ENCODE measurements around the gene PRKCH.
A peak's percentile ranks its signal among the peaks of the same experiment; 100 is the strongest.

PRKCH gene

DNA sequence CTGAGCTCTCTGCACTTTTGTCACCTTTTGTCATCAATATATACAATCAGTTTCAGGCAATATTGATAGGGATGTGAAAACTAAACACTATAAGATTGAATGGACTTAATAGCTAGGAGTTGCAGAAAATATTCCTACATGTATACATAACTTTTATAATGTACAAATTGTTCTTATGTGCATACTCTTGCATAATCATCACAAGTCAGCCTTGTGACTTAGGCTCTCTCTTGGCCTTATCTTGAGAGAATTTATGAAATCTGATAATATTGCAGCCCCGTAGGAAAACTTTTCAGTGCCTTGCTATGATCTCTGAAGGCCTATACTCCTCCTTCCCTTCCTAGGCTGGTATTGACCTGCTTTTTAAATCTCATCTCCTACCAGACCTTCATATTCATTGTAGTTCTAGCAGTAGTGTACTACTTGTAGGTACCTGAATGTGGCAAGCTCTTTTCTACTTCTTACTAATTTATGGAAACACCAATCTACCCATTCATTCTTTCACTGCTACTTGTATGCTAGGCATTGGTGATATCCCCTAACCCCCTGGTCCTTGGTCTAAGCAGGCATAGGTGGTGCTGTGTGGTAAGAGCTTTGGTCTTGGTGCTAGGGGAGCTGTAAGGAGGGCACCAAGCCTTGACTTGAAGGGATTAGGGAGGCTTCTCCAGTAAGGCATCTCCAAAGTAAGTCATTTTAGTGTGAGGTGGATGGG is 100.0 kb downstream of the PRKCH start:
- CTCF ChIA-PET = interaction anchor here (1.0 to 1.2 kb wide), 3 partner anchors 35 to 136 kb away, joined by 3 read pairs; no protein-coding TSS in a partner anchor
- Mint-ChIP-seq H3K4me3 (no peak overlapping the region), H3K4me1 (peaks cover 30% of the 10 kb centered on the region), H3K9me3 (peaks cover 20% of the 10 kb centered on the region), H3K36me3 (peaks cover 69% of the 10 kb centered on the region), H3K27me3 (no peaks in the 10 kb centered on the region), H3K27ac (peak overlapping the region; percentile 8)
- DNase-seq = no peak

DNA sequence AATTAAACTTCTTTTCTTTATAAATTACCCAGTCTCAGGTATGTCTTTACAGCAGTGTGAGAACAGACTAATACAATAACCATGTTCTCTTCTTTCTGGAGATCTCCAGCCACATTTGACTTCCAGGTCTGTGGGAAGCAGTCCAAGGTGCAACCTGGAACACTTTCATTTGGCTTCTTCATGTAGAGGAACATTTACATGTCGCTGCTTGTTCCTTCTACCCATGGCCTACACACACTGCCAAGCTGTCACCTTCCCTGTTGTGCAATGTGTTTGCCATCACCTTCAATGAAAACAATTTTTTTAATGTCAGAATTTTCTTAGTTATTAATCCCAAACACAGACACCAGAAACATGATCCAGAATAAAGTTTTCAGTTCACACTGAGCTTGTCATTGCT is 104.7 kb downstream of the PRKCH start:
- H3K27ac Mint-ChIP-seq = no peak overlapping the region
- peaks cover 62% of the 10 kb centered on the region for H3K36me3 Mint-ChIP-seq
- H3K9me3 Mint-ChIP-seq = peaks cover 21% of the 10 kb centered on the region
- DNase-seq = no peak
- CTCF ChIA-PET = no interaction called here
- H3K27me3 Mint-ChIP-seq = no peaks in the 10 kb centered on the region
- peaks cover 70% of the 10 kb centered on the region for H3K4me1 Mint-ChIP-seq
- no peak overlapping the region for H3K4me3 Mint-ChIP-seq

DNA sequence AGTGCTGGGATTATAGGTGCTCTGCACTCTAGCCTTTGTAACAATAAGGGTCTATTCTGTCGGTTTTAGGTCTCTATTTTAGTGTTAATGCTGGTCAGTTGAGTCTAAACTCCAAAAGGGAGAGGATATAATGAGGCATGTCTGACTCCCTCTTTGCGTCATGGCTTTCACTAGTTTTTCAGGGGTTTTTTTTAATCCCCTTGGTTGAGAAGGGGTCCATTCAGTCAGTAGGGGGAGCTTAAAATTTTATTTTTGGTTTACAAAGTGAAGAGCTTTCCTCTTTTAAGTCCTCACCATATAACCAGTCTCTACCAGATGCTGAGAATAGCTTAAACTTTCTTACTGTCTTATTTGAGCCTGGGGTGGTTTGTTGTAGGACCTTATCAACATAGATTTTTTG is 106.9 kb downstream of the PRKCH start:
- Mint-ChIP-seq H3K27ac (no peak overlapping the region), H3K9me3 (peaks cover 20% of the 10 kb centered on the region), H3K27me3 (no peaks in the 10 kb centered on the region), H3K4me3 (no peak overlapping the region), H3K4me1 (peaks cover 81% of the 10 kb centered on the region), H3K36me3 (peaks cover 55% of the 10 kb centered on the region)
- CTCF ChIA-PET = interaction anchor here (1.1 to 1.3 kb wide), 2 partner anchors 9 to 10 kb away, joined by 3 to 5 read pairs; no protein-coding TSS in a partner anchor
- DNase-seq = no peak

DNA sequence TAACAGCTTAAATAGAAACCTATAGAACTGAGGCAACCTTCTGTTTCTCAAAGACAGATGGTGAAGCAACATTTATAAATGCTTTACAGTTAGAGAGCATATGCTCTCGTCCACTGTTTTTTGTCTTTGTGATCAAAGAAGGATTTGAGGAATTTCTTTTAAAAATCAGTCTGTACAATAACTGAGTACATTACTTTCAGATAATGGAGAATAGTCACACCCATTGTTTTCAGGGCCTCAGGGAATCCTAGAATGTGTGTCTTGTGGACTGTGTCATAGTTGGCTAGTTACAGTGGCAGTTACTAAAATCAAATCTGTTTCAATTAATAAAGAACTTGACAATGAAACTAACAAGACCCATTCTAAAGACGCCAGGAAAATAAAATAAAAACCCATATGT is 107.9 kb downstream of the PRKCH start:
- Mint-ChIP-seq H3K36me3 (peaks cover 54% of the 10 kb centered on the region), H3K4me3 (no peak overlapping the region), H3K9me3 (peaks cover 14% of the 10 kb centered on the region), H3K4me1 (peaks cover 84% of the 10 kb centered on the region), H3K27ac (no peak overlapping the region), H3K27me3 (no peaks in the 10 kb centered on the region)
- no peak for DNase-seq
- CTCF ChIA-PET = no interaction called here

DNA sequence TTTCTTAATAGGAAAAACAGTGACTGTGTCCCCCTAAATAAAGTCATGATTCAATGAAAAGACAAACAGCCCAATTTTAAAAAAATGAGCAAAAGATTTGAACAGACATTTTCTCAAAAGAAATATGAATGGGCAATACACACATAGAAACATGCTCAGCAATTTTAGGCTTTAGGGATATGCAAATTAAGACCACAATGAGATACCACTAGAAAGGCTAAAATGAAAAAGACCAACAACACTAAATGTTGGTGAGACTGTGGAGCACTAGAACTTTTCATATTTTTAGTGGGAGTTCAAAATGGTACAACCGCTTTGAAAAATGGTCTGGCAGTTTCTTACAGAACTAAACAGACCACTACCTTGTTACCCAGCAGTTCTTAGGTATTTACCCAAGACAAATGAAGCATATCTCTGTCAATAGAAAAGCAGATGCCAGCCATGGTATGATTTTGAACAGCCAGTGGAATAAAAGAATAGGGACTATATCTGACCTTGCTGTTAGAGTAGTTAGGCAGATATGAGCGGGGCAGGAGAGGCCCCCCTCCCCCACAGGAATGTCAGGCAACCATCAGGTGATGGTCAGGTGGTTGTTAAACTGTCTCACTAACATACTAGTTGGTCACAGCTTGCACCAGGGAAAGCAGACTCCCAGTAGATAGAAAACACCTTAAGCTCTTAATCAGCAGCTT is 108.8 kb downstream of the PRKCH start:
- Mint-ChIP-seq H3K4me1 (peaks cover 88% of the 10 kb centered on the region), H3K27me3 (no peaks in the 10 kb centered on the region), H3K9me3 (peaks cover 9% of the 10 kb centered on the region), H3K27ac (no peak overlapping the region), H3K4me3 (no peak overlapping the region), H3K36me3 (peaks cover 53% of the 10 kb centered on the region)
- CTCF ChIA-PET = no interaction called here
- no peak for DNase-seq

DNA sequence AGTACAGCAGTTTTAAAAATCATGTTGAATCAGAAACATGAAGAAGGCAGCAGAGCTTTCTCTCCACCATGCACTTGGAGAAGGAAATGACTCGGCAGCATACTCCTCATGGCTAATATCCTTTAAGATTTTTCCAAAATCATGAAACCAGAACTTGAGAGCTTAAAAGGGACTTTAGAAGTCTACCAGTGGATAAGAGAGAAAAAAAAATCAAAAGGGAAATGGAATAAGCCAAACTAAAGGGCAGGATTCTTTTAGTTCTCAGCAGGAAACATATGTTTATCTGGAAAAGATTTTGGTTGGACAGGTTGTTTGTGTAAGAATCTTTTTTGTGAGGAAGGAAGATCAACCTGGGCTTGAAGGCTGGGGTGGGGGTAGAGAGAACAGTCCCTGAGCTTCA is 111.8 kb downstream of the PRKCH start:
- no peaks in the 10 kb centered on the region for H3K27me3 Mint-ChIP-seq
- CTCF ChIA-PET = interaction anchor here (0.7 to 1.6 kb wide), 4 partner anchors 13 to 57 kb away, joined by 3 to 4 read pairs (median 3); no protein-coding TSS in a partner anchor
- no peaks in the 10 kb centered on the region for H3K9me3 Mint-ChIP-seq
- peaks cover 91% of the 10 kb centered on the region for H3K4me1 Mint-ChIP-seq
- H3K36me3 Mint-ChIP-seq = peaks cover 54% of the 10 kb centered on the region
- no peak for DNase-seq
- H3K27ac Mint-ChIP-seq = peak overlapping the region; percentile 81
- H3K4me3 Mint-ChIP-seq = peak overlapping the region; percentile 19

DNA sequence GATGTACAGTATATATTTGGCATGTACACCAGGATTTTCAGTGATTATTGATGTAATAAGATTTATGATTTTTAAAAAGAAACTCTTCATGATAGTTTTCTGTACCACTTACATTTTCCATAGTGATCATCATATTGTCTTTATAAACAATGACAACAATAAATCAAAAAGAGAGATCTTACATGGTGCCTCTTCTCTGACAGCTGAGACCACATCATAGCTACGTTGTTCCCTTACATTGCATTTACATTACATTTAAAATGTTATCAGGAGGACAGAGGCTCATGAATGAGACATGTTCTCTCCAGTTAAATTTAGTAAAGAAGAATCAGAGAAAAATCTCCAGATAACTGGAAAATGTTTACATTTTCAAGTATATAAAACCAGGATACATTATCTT is 112.4 kb downstream of the PRKCH start:
- H3K27me3 Mint-ChIP-seq = no peaks in the 10 kb centered on the region
- CTCF ChIA-PET = interaction anchor here (0.7 to 1.6 kb wide), 3 partner anchors 14 to 57 kb away, joined by 3 to 4 read pairs (median 4); no protein-coding TSS in a partner anchor
- H3K4me1 Mint-ChIP-seq = peaks cover 91% of the 10 kb centered on the region
- H3K9me3 Mint-ChIP-seq = no peaks in the 10 kb centered on the region
- H3K27ac Mint-ChIP-seq = no peak overlapping the region
- peaks cover 56% of the 10 kb centered on the region for H3K36me3 Mint-ChIP-seq
- H3K4me3 Mint-ChIP-seq = no peak overlapping the region
- DNase-seq = no peak

DNA sequence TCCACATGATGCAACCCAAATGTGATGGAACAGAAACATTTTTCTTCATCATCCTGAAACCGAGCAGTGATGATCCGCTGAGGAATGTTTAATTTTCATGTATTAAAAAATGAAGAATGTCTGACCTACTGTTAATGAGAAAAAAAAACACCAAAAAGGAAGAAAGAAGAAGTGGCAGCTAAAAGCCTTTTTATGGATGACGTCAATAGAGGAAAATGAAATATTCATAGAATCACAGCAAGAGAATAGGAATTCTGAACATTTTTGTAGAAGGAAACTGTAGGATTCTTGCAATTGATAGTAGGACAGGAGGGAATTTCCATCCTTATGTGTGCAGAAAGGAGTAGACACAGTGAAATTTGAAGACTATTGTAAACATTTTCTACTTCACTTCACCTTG is 112.9 kb downstream of the PRKCH start:
- H3K36me3 Mint-ChIP-seq = peaks cover 54% of the 10 kb centered on the region
- no peak overlapping the region for H3K4me3 Mint-ChIP-seq
- CTCF ChIA-PET = interaction anchor here (0.7 to 1.6 kb wide), 2 partner anchors 15 to 44 kb away, joined by 3 to 4 read pairs; no protein-coding TSS in a partner anchor
- no peak overlapping the region for H3K27ac Mint-ChIP-seq
- no peak for DNase-seq
- H3K4me1 Mint-ChIP-seq = peaks cover 91% of the 10 kb centered on the region
- H3K27me3 Mint-ChIP-seq = no peaks in the 10 kb centered on the region
- no peaks in the 10 kb centered on the region for H3K9me3 Mint-ChIP-seq

DNA sequence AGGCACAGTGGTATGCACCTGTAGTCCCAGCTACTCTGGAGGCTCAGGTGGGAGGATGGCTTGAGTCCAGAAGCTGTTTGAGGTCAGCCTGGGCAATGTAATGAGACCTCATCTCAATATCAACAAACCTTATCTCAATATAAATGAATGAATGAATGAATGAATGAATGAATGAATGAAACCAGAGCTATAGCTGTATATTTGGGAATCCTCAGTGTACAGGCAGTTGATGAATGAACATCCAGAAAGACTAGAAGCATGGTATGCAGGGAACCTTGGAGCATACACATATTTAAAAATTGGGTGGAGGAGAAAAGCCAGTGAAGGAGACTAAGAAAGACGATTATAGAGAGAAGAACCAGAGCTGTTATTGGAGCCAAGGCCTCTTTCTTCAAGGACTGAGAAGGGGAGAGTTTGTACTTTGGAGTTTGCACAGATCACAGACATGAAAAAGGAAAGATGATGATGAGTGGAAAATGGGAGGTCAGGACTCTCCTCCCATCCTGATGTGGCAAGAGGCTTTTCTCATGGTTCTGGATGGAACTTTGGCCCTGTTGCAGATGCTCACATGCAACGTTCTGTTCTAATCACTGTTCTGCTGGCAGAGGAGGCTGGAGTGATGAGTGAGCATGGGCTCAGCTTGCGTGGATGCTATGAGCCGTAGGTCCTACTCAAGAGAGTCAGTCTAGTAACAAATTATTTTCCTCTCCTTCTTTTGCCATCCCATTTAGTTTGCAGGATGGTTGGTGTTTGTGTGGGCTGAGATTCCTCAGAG is 114.4 kb downstream of the PRKCH start:
- no peak for DNase-seq
- Mint-ChIP-seq H3K4me3 (no peak overlapping the region), H3K9me3 (no peaks in the 10 kb centered on the region), H3K36me3 (peaks cover 52% of the 10 kb centered on the region), H3K4me1 (peaks cover 92% of the 10 kb centered on the region), H3K27me3 (no peaks in the 10 kb centered on the region), H3K27ac (peak overlapping the region; percentile 1)
- CTCF ChIA-PET = no interaction called here

DNA sequence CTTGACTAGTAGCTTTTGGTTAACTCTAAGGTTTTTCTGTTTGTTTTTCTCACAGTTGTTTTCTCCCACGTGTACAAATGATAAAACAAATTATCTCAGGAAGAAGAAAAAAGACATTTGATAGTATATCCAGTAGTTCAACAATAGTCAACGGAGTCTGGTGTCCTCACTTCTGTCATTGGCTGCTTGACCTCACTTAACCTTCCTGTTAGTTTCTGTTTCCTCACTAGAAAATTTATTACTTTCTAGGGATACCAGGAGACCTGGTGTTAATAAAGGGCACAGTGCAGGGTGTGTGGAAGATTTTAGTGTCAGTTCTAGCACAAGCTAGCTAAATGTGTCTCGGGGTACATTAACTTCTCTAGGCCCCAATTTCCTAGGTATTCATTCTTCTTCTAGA is 116.0 kb downstream of the PRKCH start:
- Mint-ChIP-seq H3K9me3 (no peaks in the 10 kb centered on the region), H3K36me3 (peaks cover 52% of the 10 kb centered on the region), H3K4me3 (peak overlapping the region; percentile 16), H3K4me1 (peaks cover 93% of the 10 kb centered on the region), H3K27ac (peak overlapping the region; percentile 86), H3K27me3 (no peaks in the 10 kb centered on the region)
- CTCF ChIA-PET = interaction anchor here (1.3 kb wide), 1 partner anchor 10 kb away, joined by 3 read pairs; no protein-coding TSS in a partner anchor
- DNase-seq = no peak

DNA sequence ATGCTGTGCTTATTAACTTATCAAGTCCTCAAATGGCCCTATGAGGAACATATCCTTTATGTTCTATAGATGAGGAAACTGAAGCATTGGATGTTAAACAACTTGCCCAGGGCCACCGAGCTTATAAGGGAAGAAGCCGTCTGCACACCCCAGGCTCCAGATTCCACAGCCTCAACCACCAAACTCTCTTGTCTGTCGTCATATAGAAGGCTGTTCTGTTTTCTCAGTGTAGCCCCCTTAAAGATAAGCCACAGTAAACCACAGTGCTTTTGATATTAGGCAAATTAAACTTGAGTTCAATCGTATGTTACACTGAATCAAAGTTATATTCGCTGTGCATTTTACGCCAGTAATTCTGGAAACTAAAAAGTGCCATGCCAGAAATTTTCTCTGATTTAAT is 116.7 kb downstream of the PRKCH start:
- no peak overlapping the region for H3K4me3 Mint-ChIP-seq
- no peaks in the 10 kb centered on the region for H3K9me3 Mint-ChIP-seq
- peaks cover 55% of the 10 kb centered on the region for H3K36me3 Mint-ChIP-seq
- DNase-seq = no peak
- CTCF ChIA-PET = interaction anchor here (1.3 to 1.4 kb wide), 2 partner anchors 10 to 18 kb away, joined by 3 to 5 read pairs; no protein-coding TSS in a partner anchor
- H3K4me1 Mint-ChIP-seq = peaks cover 92% of the 10 kb centered on the region
- peak overlapping the region; percentile 86 for H3K27ac Mint-ChIP-seq
- H3K27me3 Mint-ChIP-seq = no peaks in the 10 kb centered on the region

DNA sequence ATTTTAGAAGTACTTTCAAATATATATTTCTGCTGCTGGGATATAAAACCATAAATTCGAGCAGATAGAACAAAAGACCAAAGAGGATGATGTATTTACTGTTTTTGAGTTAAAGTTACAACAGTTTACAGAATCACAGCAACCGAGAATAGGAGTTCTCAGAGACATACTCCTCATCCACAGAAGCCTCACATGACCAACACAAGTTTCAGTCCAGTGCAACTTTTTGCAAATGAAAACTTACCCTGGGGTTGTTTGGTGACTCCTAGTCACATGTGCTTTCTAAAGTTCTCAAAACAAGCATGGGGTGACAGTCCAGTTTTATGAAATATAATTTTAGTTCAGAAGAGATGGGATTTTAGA is 117.1 kb downstream of the PRKCH start:
- Mint-ChIP-seq H3K4me1 (peaks cover 92% of the 10 kb centered on the region), H3K4me3 (peak overlapping the region; percentile 72), H3K36me3 (peaks cover 56% of the 10 kb centered on the region), H3K27ac (peak overlapping the region; percentile 86), H3K9me3 (no peaks in the 10 kb centered on the region), H3K27me3 (no peaks in the 10 kb centered on the region)
- no peak for DNase-seq
- CTCF ChIA-PET = interaction anchor here (1.3 to 1.4 kb wide), 2 partner anchors 11 to 18 kb away, joined by 3 to 5 read pairs; no protein-coding TSS in a partner anchor

DNA sequence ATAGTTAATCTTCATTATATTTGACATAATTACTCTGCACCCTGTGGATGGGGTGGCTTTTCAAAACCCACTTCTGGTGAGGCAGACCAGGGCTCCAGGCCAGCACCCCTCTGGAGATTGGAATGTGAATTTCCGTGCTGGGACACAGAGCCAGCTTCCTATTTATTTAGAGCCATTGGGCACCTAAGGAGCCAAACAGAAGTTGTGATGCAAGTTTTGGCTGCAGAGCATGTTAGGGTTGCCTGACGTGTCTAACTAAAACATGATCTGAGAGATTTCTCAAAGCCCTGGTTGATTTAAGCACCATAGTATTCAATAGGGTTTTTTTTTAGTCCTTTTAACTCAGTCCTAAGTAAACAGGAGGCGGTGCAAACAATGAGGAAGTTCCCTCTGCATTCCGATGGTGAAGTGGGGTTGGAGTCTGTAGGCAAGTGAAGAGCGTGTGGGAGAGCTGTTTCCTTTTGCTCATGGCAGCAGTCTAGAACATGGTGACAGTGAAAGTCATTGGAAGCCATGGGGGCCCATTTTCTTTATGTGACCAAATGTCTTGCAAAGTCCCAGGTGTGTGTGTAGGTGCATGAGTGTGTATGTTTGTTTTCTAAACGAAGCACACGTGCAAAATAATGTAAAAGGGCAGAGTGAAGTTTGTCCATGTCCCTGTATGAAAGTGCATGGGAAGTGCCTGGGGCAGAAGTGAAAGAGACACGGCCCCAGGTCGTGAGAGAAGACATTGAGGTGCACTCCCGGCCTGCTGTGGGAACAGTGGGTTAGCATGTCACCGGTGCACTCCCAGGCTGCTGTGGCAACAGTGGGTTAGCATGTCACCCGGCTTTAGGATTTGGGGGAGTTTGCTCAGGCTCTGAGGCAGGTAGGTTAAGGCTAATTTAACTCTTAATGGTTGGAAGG is 117.7 kb downstream of the PRKCH start:
- H3K4me3 Mint-ChIP-seq = peak overlapping the region; percentile 72
- H3K36me3 Mint-ChIP-seq = peaks cover 56% of the 10 kb centered on the region
- H3K27ac Mint-ChIP-seq = peak overlapping the region; percentile 86
- DNase-seq = peak; percentile 69
- peaks cover 92% of the 10 kb centered on the region for H3K4me1 Mint-ChIP-seq
- no peaks in the 10 kb centered on the region for H3K27me3 Mint-ChIP-seq
- no peaks in the 10 kb centered on the region for H3K9me3 Mint-ChIP-seq
- CTCF ChIA-PET = interaction anchor here (1.4 kb wide), 1 partner anchor 17 kb away, joined by 5 read pairs; no protein-coding TSS in a partner anchor
